Fibroblast of lung (primary cell): Measurements from ENCODE around the gene PCED1A.

Experiments
- CTCF ChIP-seq, 2 donors: IDR thresholded peaks in 1 of 2; conservative IDR thresholded peaks in 1 of 2; 1 replicate in 1 of 2; 2 replicates in 1 of 2; pipeline ENCODE4 v1.5.1; 2011 to 2012; ENCODE audit warnings: low read length in 2 of 2, control low read depth in 1 of 2, inconsistent platforms in 1 of 2, low read depth in 1 of 2, mild to moderate bottlenecking in 1 of 2
- EZH2 ChIP-seq: IDR thresholded peaks from 2 replicates; pipeline ENCODE4 v1.5.1; 2012; ENCODE audit warnings: low read length, control low read depth, mild to moderate bottlenecking; ENCODE audit errors: missing control alignments

- TF ChIP-seq CTCF (conservative IDR thresholded peaks at IDR 0.05 in 1 of 2, IDR thresholded peaks at IDR 0.05 in 1 of 2; ENCODE audit: low read depth in 1 of 2, low read length in 2 of 2): no peak
- no peak for TF ChIP-seq EZH2
Observed at GRCh38 chr20:2833761-2834160, 6.7 kb downstream of the PCED1A start.
